CD4-positive, CD25-positive, alpha-beta regulatory T cell (primary cell): Measurements from ENCODE around the gene RPL6. TPM values are rescaled to one million over a fixed set of nuclear protein-coding genes. Genes with fewer than 3 reads are reported as not detected.
"Not testable (repeated sequence)": the region's sequence is repeated elsewhere in the genome, so short reads cannot be mapped to it uniquely, and the experiment has no call there.

ENCODE experiments used
- ATAC-seq, 2 donors: fragments of 150-1000 bp; cut with Tn5 transposase; one replicate each; pipeline ENCODE4 v1.10.0; 2021; ENCODE audit warnings: low read depth in 2 of 2, moderate number of reproducible peaks in 2 of 2, moderate library complexity in 1 of 2
- DNase-seq, 3 donors: peaks; one replicate each; pipeline versions ENCODE4 v3.0.0 to v3.0.0-alpha.2; 2012 to 2022; ENCODE audit warnings: mixed read lengths in 1 of 3
- H3K27ac ChIP-seq: one replicate; pipeline ENCODE4 v1.7.0; 2013; ENCODE audit warnings: mild to moderate bottlenecking, low read length; ENCODE audit not compliant: insufficient read depth, poor library complexity, severe bottlenecking
- H3K27me3 ChIP-seq: one replicate; pipeline ENCODE4 v1.7.0; 2013; ENCODE audit warnings: low read length; ENCODE audit not compliant: control insufficient read depth, insufficient read depth
- H3K36me3 ChIP-seq: one replicate; pipeline ENCODE4 v1.7.0; 2013; ENCODE audit warnings: mild to moderate bottlenecking, low read length, moderate library complexity; ENCODE audit not compliant: control insufficient read depth, insufficient read depth
- H3K4me1 ChIP-seq: 2 replicates; pipeline ENCODE4 v1.7.0; 2013; ENCODE audit warnings: mild to moderate bottlenecking, low read length; ENCODE audit not compliant: insufficient read depth, control insufficient read depth, poor library complexity, severe bottlenecking
- H3K4me3 ChIP-seq: one replicate; pipeline ENCODE4 v1.7.0; 2013; ENCODE audit warnings: low read depth, mild to moderate bottlenecking, low read length, moderate library complexity
- H3K9me3 ChIP-seq, 2 experiments: 1 replicate in 1 of 2; 2 replicates in 1 of 2; pipeline ENCODE4 v1.7.0; 2013; ENCODE audit warnings: low read length in 2 of 2, mild to moderate bottlenecking in 1 of 2, moderate library complexity in 1 of 2; ENCODE audit not compliant: control insufficient read depth in 2 of 2
- H3K27ac Mint-ChIP-seq, 3 donors: one replicate each; pipeline ENCODE4 v1.8.0; 2020 to 2022; ENCODE audit warnings: mild to moderate bottlenecking in 3 of 3, mixed read lengths in 3 of 3, moderate library complexity in 2 of 3
- H3K27me3 Mint-ChIP-seq: one replicate; pipeline ENCODE4 v1.8.0; 2022; ENCODE audit warnings: mild to moderate bottlenecking, mixed read lengths
- H3K36me3 Mint-ChIP-seq: one replicate; pipeline ENCODE4 v1.8.0; 2020; ENCODE audit warnings: mixed read lengths
- H3K4me1 Mint-ChIP-seq, 4 donors: one replicate each; pipeline ENCODE4 v1.8.0; 2020 to 2022; ENCODE audit warnings: mixed read lengths in 4 of 4, mild to moderate bottlenecking in 1 of 4
- H3K4me3 Mint-ChIP-seq, 4 donors: one replicate each; pipeline ENCODE4 v1.8.0; 2020 to 2022; ENCODE audit warnings: mild to moderate bottlenecking in 4 of 4, mixed read lengths in 4 of 4, moderate library complexity in 3 of 4
- H3K9me3 Mint-ChIP-seq, 7 donors: one replicate each; pipeline ENCODE4 v1.8.0; 2020 to 2022; ENCODE audit warnings: mixed read lengths in 7 of 7, mild to moderate bottlenecking in 3 of 7, moderate library complexity in 2 of 7
- polyA plus RNA-seq, 4 donors: library from polyadenylated mRNA; unstranded; fragments of 300-500 nt; fragmentation: Illumina TruSeq; gene quantifications; one replicate each; pipeline ENCODE4 v1.2.3, GENCODE V29; 2021
- total RNA-seq: library from RNA; stranded (reverse); gene quantifications from one replicate; pipeline ENCODE4 v1.2.3, GENCODE V29; 2022

Gene RPL6
- total and polyA plus RNA-seq, 5 donors from 2014 or later = 375 to 1,320 (median 585) TPM

DNA sequence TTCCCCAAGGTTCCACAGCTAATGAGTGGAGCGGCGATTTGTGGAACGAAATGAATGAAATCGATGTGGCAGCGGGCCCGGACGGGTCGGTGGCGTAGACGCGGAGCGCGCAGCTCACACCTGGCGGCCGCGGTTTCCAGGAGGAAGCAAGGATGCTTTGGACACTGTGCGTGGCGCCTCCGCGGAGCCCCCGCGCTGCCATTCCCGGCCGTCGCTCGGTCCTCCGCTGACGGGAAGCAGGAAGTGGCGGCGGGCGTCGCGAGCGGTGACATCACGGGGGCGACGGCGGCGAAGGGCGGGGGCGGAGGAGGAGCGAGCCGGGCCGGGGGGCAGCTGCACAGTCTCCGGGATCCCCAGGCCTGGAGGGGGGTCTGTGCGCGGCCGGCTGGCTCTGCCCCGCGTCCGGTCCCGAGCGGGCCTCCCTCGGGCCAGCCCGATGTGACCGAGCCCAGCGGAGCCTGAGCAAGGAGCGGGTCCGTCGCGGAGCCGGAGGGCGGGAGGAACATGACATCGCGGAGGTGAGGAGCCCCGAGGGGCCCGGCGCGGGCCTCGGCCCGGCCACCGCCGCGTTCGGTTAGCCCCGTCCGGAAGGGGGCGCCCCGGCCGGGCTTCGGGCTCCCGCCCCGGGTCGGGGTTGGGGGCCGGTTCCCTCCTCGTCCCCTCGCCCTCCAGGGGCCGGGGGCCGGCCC, 9.3 kb upstream of the RPL6 start, which contains the start of gene PTPN11:
PTPN11 (plus strand) TSS at position 340 of the 689 bp plus-strand sequence; CDS start at position 505, 165 bp downstream.
- Mint-ChIP-seq H3K4me1 (peaks cover 17 to 46% (median 38%) of the 10 kb centered on the region in 4 donors), H3K9me3 (no peaks in the 10 kb centered on the region), H3K36me3 (no peaks in the 10 kb centered on the region), H3K27me3 (no peaks in the 10 kb centered on the region), H3K4me3 (peak within 1 kb of the TSS; percentile 91 to 100 (median 98)), H3K27ac (peak within 1 kb of the TSS; percentile 81 to 98 (median 97))
- DNase-seq = peak; percentile 86 to 92 (median 90)
- Histone ChIP-seq H3K27me3 (no peaks in the 10 kb centered on the region), H3K4me1 (peaks cover 36% of the 10 kb centered on the region), H3K9me3 (no peaks in the 10 kb centered on the region), H3K27ac (peak within 1 kb of the TSS; percentile 94), H3K4me3 (peak within 1 kb of the TSS; percentile 92), H3K36me3 (no peaks in the 10 kb centered on the region)
- peak; percentile 83 to 87 for ATAC-seq

DNA sequence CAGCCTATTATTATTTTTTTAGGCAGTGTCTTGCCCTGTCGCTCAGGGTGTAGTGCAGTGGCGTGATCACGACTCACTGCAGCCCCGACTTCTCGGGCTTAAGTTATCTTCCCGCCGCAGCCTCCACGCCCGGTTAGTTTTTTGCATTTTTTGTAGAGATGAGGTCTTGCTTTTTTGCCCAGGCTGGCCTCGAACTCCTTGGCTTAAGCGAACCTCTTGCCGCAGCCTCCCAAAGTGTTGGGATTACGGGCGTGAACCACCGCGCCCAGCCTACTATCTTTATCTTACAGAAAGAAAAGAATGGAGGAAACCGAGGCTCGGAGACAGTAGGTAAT, 8.8 kb upstream of the RPL6 start:
- H3K9me3 ChIP-seq = no peaks in the 10 kb centered on the region
- no peaks in the 10 kb centered on the region for H3K36me3 ChIP-seq
- Mint-ChIP-seq H3K27ac (peak overlapping the region; percentile 81 to 98 (median 97)), H3K27me3 (no peaks in the 10 kb centered on the region), H3K36me3 (no peaks in the 10 kb centered on the region), H3K4me3 (peak overlapping the region; percentile 91 to 100 (median 98)), H3K9me3 (no peaks in the 10 kb centered on the region), H3K4me1 (peaks cover 18 to 43% (median 37%) of the 10 kb centered on the region in 4 donors)
- peak overlapping the region; percentile 94 for H3K27ac ChIP-seq
- H3K4me3 ChIP-seq = peak overlapping the region; percentile 83
- H3K27me3 ChIP-seq = no peaks in the 10 kb centered on the region
- H3K4me1 ChIP-seq = peaks cover 36% of the 10 kb centered on the region
- no peak for DNase-seq
- ATAC-seq = no peak

- ATAC-seq, H3K4me3 ChIP-seq, DNase-seq, H3K27me3 ChIP-seq, H3K27ac Mint-ChIP-seq, H3K9me3 ChIP-seq, H3K27ac ChIP-seq, H3K27me3 Mint-ChIP-seq, H3K9me3 Mint-ChIP-seq, H3K36me3 ChIP-seq, H3K36me3 Mint-ChIP-seq: not testable (repeated sequence)
- peak overlapping the region in 2 of 4 donors; percentile 51 to 66 for H3K4me3 Mint-ChIP-seq
- peaks cover 20% of the 10 kb centered on the region for H3K4me1 ChIP-seq
- H3K4me1 Mint-ChIP-seq = peaks cover 11 to 25% (median 18%) of the 10 kb centered on the region in 4 donors
These were observed 6.1 kb upstream of the RPL6 start for GRCh38 chr12:112415457-112415856.

GRCh38 chr12:112413855-112414625, 4.6 kb upstream of the RPL6 start:
- peak overlapping the region in 1 of 3 donors; percentile 16 for H3K27ac Mint-ChIP-seq
- Histone ChIP-seq H3K27me3 (no peaks in the 10 kb centered on the region), H3K27ac (no peak overlapping the region), H3K4me1 (peaks cover 12% of the 10 kb centered on the region), H3K9me3 (no peaks in the 10 kb centered on the region), H3K36me3 (no peaks in the 10 kb centered on the region), H3K4me3 (no peak overlapping the region)
- DNase-seq (no peak), ATAC-seq (no peak)
- H3K36me3 Mint-ChIP-seq = peaks cover 3% of the 10 kb centered on the region
- H3K4me3 Mint-ChIP-seq = peak overlapping the region in 2 of 4 donors; percentile 68 to 73
- no peaks in the 10 kb centered on the region for H3K27me3 Mint-ChIP-seq
- peaks cover 7 to 20% (median 15%) of the 10 kb centered on the region in 4 donors for H3K4me1 Mint-ChIP-seq
- H3K9me3 Mint-ChIP-seq = no peaks in the 10 kb centered on the region

DNA sequence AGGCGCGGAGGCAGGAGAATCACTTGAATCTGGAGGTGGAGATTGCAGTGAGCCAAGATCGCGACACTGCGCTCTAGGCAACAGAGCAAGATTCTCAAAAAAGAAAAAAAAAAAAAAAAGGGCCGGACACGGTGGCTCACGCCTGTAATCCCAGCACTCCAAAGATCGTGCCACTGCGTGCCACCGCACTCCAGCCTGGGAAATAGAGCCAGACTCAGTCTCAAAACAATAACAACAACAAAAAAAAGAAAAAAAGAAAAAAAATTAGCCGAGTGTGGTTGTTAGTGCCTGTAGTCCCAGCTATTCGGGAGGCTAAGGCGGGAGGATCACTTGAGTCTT, 470 bp upstream of the RPL6 start:
- peaks cover 17% of the 10 kb centered on the region for H3K4me1 ChIP-seq
- no peak for DNase-seq
- peaks cover 32% of the 10 kb centered on the region for H3K36me3 ChIP-seq
- H3K4me1 Mint-ChIP-seq = peaks cover 20 to 47% (median 33%) of the 10 kb centered on the region in 4 donors
- peaks cover 32% of the 10 kb centered on the region for H3K36me3 Mint-ChIP-seq
- H3K9me3 ChIP-seq = no peaks in the 10 kb centered on the region
- no peak overlapping the region for H3K27ac ChIP-seq
- no peaks in the 10 kb centered on the region for H3K27me3 ChIP-seq
- no peaks in the 10 kb centered on the region for H3K9me3 Mint-ChIP-seq
- H3K4me3 ChIP-seq = no peak overlapping the region
- H3K27ac Mint-ChIP-seq = peak overlapping the region in 1 of 3 donors; percentile 99
- H3K4me3 Mint-ChIP-seq = peak overlapping the region in 3 of 4 donors; percentile 96 to 100 (median 99)
- H3K27me3 Mint-ChIP-seq = no peaks in the 10 kb centered on the region
- ATAC-seq = no peak

DNA sequence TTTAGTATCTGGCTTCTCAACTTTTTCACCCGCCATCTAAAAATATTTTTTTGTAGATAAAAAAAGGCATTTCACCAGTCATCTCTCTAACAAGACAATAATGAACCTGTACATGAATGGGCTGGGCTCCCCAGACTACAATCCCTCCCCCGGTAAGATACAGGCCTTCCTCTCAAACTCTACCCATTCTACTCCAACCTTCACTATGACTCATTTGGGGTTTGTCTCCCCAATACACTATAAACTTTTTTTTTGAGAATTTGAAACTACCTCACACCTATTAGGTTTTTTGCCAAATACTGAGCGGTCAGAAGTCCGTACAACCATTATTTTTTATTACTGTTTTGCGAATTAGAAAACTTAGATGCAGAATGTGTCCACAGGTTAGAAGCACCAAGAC, 784 bp downstream of the RPL6 start:
- Histone ChIP-seq H3K4me3 (peak overlapping the region; percentile 98), H3K27me3 (no peaks in the 10 kb centered on the region), H3K36me3 (peaks cover 40% of the 10 kb centered on the region), H3K4me1 (peaks cover 17% of the 10 kb centered on the region), H3K9me3 (no peaks in the 10 kb centered on the region), H3K27ac (peak overlapping the region; percentile 87)
- peak overlapping the region; percentile 96 to 100 (median 100) for H3K4me3 Mint-ChIP-seq
- peaks cover 37% of the 10 kb centered on the region for H3K36me3 Mint-ChIP-seq
- peak in 2 of 3 donors; percentile 17 to 58 for DNase-seq
- peak; percentile 57 to 62 for ATAC-seq
- peaks cover 15 to 47% (median 35%) of the 10 kb centered on the region in 4 donors for H3K4me1 Mint-ChIP-seq
- H3K27me3 Mint-ChIP-seq = no peaks in the 10 kb centered on the region
- H3K9me3 Mint-ChIP-seq = no peaks in the 10 kb centered on the region
- peak overlapping the region; percentile 99 to 100 (median 100) for H3K27ac Mint-ChIP-seq

DNA sequence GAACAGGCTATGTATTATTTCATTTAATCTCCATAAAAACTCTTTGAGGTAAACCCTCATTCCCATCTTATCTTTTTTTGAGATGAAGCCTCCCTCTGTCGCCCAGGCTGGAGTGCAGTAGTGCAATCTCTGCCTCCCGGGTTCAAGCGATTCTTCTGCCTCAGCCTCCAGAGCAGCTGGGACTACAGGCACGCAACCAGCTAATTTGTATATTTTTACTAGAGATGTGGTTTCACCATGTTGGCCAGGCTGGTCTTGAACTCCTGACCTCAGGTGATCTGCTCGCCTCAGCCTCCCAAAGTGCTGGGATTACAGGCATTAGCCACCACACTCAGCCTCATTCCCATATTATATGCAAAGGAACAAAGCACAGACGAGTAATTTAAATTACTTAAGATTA, 1.7 kb downstream of the RPL6 start:
- not testable (repeated sequence) for H3K9me3 Mint-ChIP-seq, H3K9me3 ChIP-seq, H3K27me3 ChIP-seq, ATAC-seq, H3K27me3 Mint-ChIP-seq, DNase-seq
- Mint-ChIP-seq H3K27ac (peak overlapping the region; percentile 78 to 100 (median 99)), H3K4me3 (peak overlapping the region; percentile 96 to 100 (median 100)), H3K36me3 (peaks cover 37% of the 10 kb centered on the region), H3K4me1 (peaks cover 15 to 47% (median 35%) of the 10 kb centered on the region in 4 donors)
- H3K4me1 ChIP-seq = peaks cover 17% of the 10 kb centered on the region
- H3K4me3 ChIP-seq = peak overlapping the region; percentile 98
- peak overlapping the region; percentile 87 for H3K27ac ChIP-seq
- H3K36me3 ChIP-seq = peaks cover 40% of the 10 kb centered on the region
